K562 (cell line): Measurements from ENCODE around the gene ITGB2. TPM values are rescaled to one million over a fixed set of nuclear protein-coding genes. Genes with fewer than 3 reads are reported as not detected.

ENCODE experiments used
- ATAC-seq: fragments of 200-7000 bp; cut with Tn5 transposase; 3 replicates; pipeline ENCODE4 v1.9.1; 2020; ENCODE audit warnings: moderate library complexity
- BruUV-seq: library from RNA; stranded (reverse); fragments of 400-500 nt; replicated peaks from 2 replicates; lab custom pipeline; 2021; lab: Mats Ljungman, UMichigan
- CTCF ChIA-PET: fragments of 300-600 bp; formaldehyde crosslinking; extraction: SDS; loops from one replicate; lab custom pipeline; 2021; ENCODE audit warnings: low intra/inter-chr PET ratio; lab: Yijun Ruan, JAX
- POLR2A ChIA-PET: fragments of 300-600, 350-650 bp; sonication (Branson Sonifier 250); formaldehyde crosslinking; extraction: SDS; loops from one replicate; lab custom pipeline; 2021; ENCODE audit warnings: antibody characterized with exemption, inconsistent platforms; lab: Yijun Ruan, JAX
- DNase-seq, 4 experiments: peaks; one replicate each; pipeline versions ENCODE4 v3.0.0 to v3.0.0-alpha.2; 2011 to 2018; ENCODE audit warnings: low spot score in 3 of 4, mixed read lengths in 3 of 4; ENCODE audit errors: extremely low read depth in 1 of 4
- FAIRE-seq: peaks from 2 replicates; lab custom pipeline; 2011; peaks lifted over from hg19 to GRCh38; lab: Jason Lieb, UNC
- H2AFZ ChIP-seq: 2 replicates; pipeline ENCODE4 v1.6.0; 2011; ENCODE audit warnings: low read depth, low read length, control low read depth, inconsistent platforms
- H3K27ac ChIP-seq: fragments of 200-600 bp; 3 replicates; pipeline ENCODE4 v1.8.0; 2011; ENCODE audit warnings: low read depth, mild to moderate bottlenecking, control low read depth, inconsistent platforms, low read length, moderate library complexity, mixed read lengths; ENCODE audit errors: extremely low read depth
- H3K27me3 ChIP-seq, 2 experiments: fragments of 300-600 bp in 1 of 2; 2 replicates in 1 of 2; 3 replicates in 1 of 2; pipeline versions ENCODE4 v1.6.0 to v1.8.0; 2011; ENCODE audit warnings: inconsistent platforms in 2 of 2, low read length in 2 of 2, mild to moderate bottlenecking in 1 of 2, mixed read lengths in 1 of 2, moderate library complexity in 1 of 2; ENCODE audit not compliant: control insufficient read depth in 2 of 2, insufficient read depth in 2 of 2
- H3K36me3 ChIP-seq: fragments of 300-600 bp; 3 replicates; pipeline ENCODE4 v1.8.0; 2011; ENCODE audit warnings: mild to moderate bottlenecking, low read length, inconsistent platforms; ENCODE audit not compliant: control insufficient read depth, insufficient read depth
- H3K4me1 ChIP-seq, 2 experiments: fragments of 200-600 bp in 1 of 2; replicated peaks in 1 of 2; 2 replicates in 1 of 2; 3 replicates in 1 of 2; pipeline versions ENCODE4 v1.5.1 to v1.8.0; 2011; ENCODE audit warnings: inconsistent platforms in 2 of 2, low read length in 2 of 2, mild to moderate bottlenecking in 1 of 2, mixed read lengths in 1 of 2, moderate library complexity in 1 of 2; ENCODE audit not compliant: control insufficient read depth in 2 of 2, insufficient read depth in 2 of 2
- H3K4me2 ChIP-seq: 2 replicates; pipeline ENCODE4 v1.6.1; 2011; ENCODE audit warnings: low read length, control low read depth, inconsistent platforms, mixed read lengths; ENCODE audit not compliant: insufficient read depth
- H3K4me3 ChIP-seq: fragments of 200-600 bp; sonication (generic), shearing (Covaris generic); 2 replicates; pipeline ENCODE4 v1.5.1; 2016; ENCODE audit warnings: control low read depth, inconsistent platforms
- H3K79me2 ChIP-seq: fragments of 200-600 bp; 3 replicates; pipeline ENCODE4 v1.8.0; 2011; ENCODE audit warnings: low read length, inconsistent platforms; ENCODE audit not compliant: control insufficient read depth, insufficient read depth
- H3K9ac ChIP-seq, 2 experiments: 2 replicates each; pipeline versions ENCODE4 v1.6.0 to v1.6.1; 2011; ENCODE audit warnings: low read depth in 2 of 2, low read length in 2 of 2, control low read depth in 1 of 2, inconsistent platforms in 1 of 2, mild to moderate bottlenecking in 1 of 2, mixed read lengths in 1 of 2; ENCODE audit not compliant: insufficient read depth in 1 of 2
- H3K9me1 ChIP-seq: one replicate; pipeline ENCODE4 v1.6.0; 2011; ENCODE audit warnings: inconsistent platforms, mild to moderate bottlenecking, low read length, moderate library complexity; ENCODE audit not compliant: control insufficient read depth, insufficient read depth
- H3K9me3 ChIP-seq: replicated peaks from 2 replicates; pipeline ENCODE4 v1.5.1; 2011; ENCODE audit warnings: low read depth, low read length, inconsistent platforms; ENCODE audit not compliant: control insufficient read depth, insufficient read depth
- H4K20me1 ChIP-seq: replicated peaks from 2 replicates; pipeline ENCODE4 v1.6.1; 2011; ENCODE audit warnings: low read length, inconsistent platforms, mixed read lengths; ENCODE audit not compliant: control insufficient read depth, insufficient read depth
- ASH1L ChIP-seq: fragments of 450-650 bp; IDR thresholded peaks from 2 replicates; pipeline ENCODE4 v1.6.1; 2018; ENCODE audit warnings: borderline replicate concordance, mild to moderate bottlenecking, low read depth; ENCODE audit not compliant: partially characterized antibody
- ATF7 ChIP-seq: fragments of 450-650 bp; IDR thresholded peaks from 2 replicates; pipeline ENCODE4 v1.7.1; 2014; ENCODE audit warnings: mild to moderate bottlenecking, moderate library complexity
- E2F6 ChIP-seq, 2 experiments: IDR thresholded peaks; 2 replicates each; pipeline ENCODE4 v1.6.1; 2011; ENCODE audit warnings: borderline replicate concordance in 1 of 2, control low read depth in 1 of 2, low read depth in 1 of 2, low read length in 1 of 2, mild to moderate bottlenecking in 1 of 2, mixed read lengths in 1 of 2, moderate library complexity in 1 of 2; ENCODE audit not compliant: insufficient read depth in 1 of 2, insufficient read length in 1 of 2, poor library complexity in 1 of 2, severe bottlenecking in 1 of 2; ENCODE audit errors: extremely low read depth in 1 of 2
- NFATC3 ChIP-seq: fragments of 450-650 bp; IDR thresholded peaks from 2 replicates; pipeline ENCODE4 v1.6.1; 2017; ENCODE audit warnings: mild to moderate bottlenecking
- NFIC ChIP-seq: fragments of 450-650 bp; IDR thresholded peaks from 2 replicates; pipeline ENCODE4 v1.6.1; 2017; ENCODE audit warnings: mild to moderate bottlenecking, inconsistent platforms
- ZNF431 ChIP-seq: sonication (generic); formaldehyde crosslinking; IDR thresholded peaks from 2 replicates; pipeline ENCODE4 v1.8.0; 2022; ENCODE audit warnings: mild to moderate bottlenecking, missing genetic modification reagents
- WGBS: fragments of 100-300 bp; shearing (Covaris generic); methylation state at CpG from one replicate; pipeline ENCODE4 v1.1.6; 2016; ENCODE audit warnings: low coverage, mixed read lengths; ENCODE audit not compliant: insufficient coverage; ENCODE audit errors: missing lambda C conversion rate; 5-methylcytosine and 5-hydroxymethylcytosine counted together
- in situ Hi-C: fragments of 300-500 bp; cut with MboI; formaldehyde crosslinking; loops from 4 replicates; pipeline ENCODE4 v1.15.0; 2018; ENCODE audit warnings: inconsistent platforms, mixed read lengths
- intact Hi-C: fragments of 100-400 bp; cut with micrococcal nuclease; formaldehyde crosslinking; loops from 2 replicates; pipeline ENCODE4 v1.14.2; 2022
- polyA plus RNA-seq, 8 experiments: library from polyadenylated mRNA; depleted of rRNA in 4 of 8; stranded (reverse) in 5 of 8; unstranded in 3 of 8; fragments of >200 nt; fragmentation: Nextera tagmentation in 2 of 8; fragmentation: Illumina TruSeq in 1 of 8; extraction: Ambion mirVana in 2 of 8; extraction: Trizol in 1 of 8; gene quantifications; 2 replicates each; pipeline versions ENCODE4 v1.2.1 to v1.2.3, GENCODE V29; 2011 to 2014; ENCODE audit warnings: inconsistent platforms in 1 of 8, missing spikeins in 1 of 8
- total RNA-seq, 7 experiments: library from RNA; depleted of rRNA in 6 of 7; stranded (reverse); fragments of >200 nt in 6 of 7; fragmentation: Illumina TruSeq in 2 of 7; extraction: Trizol in 2 of 7; gene quantifications; 2 replicates each; pipeline versions ENCODE4 v1.2.1 to v1.2.3, GENCODE V29; 2011 to 2021; ENCODE audit warnings: low replicate concordance in 1 of 7
- TF ChIP-seq, protein P1 (sequence below): fragments of 450-650 bp; IDR thresholded peaks from 2 replicates; pipeline ENCODE4 v1.6.1; 2016; ENCODE audit warnings: missing biosample characterization, missing genetic modification characterization
- TF ChIP-seq, protein P2 (sequence below): fragments of 250-450 bp; sonication (Bioruptor Pico); IDR thresholded peaks from 2 replicates; pipeline ENCODE4 v1.5.1; 2021; ENCODE audit warnings: mild to moderate bottlenecking

The ITGB2 gene
- total and polyA plus RNA-seq, 9 of the 15 experiments (the other 6 are each of a cell fraction or from before 2014, with no cell fraction given): 0.07 to 1.3 (median 0.51) TPM; not detected in 2

- TF ChIP-seq NFIC: no peak
- TF ChIP-seq, protein P1, sequence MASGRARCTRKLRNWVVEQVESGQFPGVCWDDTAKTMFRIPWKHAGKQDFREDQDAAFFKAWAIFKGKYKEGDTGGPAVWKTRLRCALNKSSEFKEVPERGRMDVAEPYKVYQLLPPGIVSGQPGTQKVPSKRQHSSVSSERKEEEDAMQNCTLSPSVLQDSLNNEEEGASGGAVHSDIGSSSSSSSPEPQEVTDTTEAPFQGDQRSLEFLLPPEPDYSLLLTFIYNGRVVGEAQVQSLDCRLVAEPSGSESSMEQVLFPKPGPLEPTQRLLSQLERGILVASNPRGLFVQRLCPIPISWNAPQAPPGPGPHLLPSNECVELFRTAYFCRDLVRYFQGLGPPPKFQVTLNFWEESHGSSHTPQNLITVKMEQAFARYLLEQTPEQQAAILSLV: no peak
These were observed 22.6 kb downstream of the ITGB2 start (continued) for GRCh38 chr21:44898011-44898488.

DNA sequence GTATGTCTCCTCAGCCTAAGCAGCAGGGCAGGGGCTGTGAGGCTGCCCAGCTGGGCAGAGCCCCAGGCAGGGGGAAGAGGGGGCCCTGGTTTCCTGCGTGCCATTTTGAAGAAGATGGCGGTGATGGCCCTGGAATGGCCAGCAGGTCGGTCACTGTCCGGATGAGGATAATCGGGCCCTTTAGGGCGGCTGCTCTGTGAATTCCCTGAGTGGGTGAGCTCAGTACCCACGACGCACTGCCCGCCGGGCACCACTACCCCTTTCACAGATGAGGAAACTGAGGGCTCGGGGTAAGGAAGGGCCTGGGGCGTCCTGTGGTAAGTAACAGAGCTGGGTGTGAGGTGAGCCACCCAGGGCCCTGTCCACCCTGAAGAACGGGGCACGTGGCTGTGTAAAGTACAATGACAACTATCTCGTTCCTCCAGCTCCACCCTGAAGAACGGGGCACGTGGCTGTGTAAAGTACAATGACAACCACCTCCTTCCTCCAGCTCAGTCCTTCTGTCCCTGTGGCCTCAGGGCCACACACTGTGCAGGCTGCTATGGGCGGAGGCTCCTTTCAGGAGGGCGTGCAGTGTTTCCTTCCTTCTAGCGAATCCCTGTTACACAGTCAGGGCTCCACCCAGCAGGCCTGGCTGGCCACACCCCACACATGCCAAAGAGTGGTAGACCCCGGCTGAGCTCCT lies 23.2 kb downstream of the ITGB2 start:
- H2AFZ ChIP-seq: peak overlapping the region; percentile 34
- intact Hi-C loops: no loop called here
- peaks cover 17% of the 10 kb centered on the region; the same call in 1 of the 2 replicates for H4K20me1 ChIP-seq
- ChIA-PET CTCF (no interaction called here), POLR2A (interaction anchor here (0.6 to 1.5 kb wide), 6 partner anchors 10 to 340 kb away, joined by 3 to 4 read pairs (median 3); no protein-coding TSS in a partner anchor)
- H3K4me3 ChIP-seq: no peak overlapping the region
- peak overlapping the region; percentile 17; the same call in 1 of the 2 replicates for H3K4me2 ChIP-seq
- H3K27ac ChIP-seq: no peak overlapping the region
- no peaks in the 10 kb centered on the region for H3K79me2 ChIP-seq
- 34% methylated on average over 21 of the region's 21 CpGs for WGBS
- FAIRE-seq: peak; percentile 87
- in situ Hi-C loops: no loop called here
- H3K9ac ChIP-seq: 0 out of 4 replicates have a peak overlapping the region, but pooled peaks of 1 of the 2 experiments have one; percentile 43
- peaks cover 9% of the 10 kb centered on the region for H3K9me3 ChIP-seq
- DNase-seq: peak; percentile 50 to 68 (median 53)
- peaks cover 37 to 81% of the 10 kb centered on the region in 2 experiments for H3K27me3 ChIP-seq
- no TSS peak for BruUV-seq
- H3K4me1 ChIP-seq: peaks cover 6 to 64% of the 10 kb centered on the region in 2 experiments
- peak; percentile 88 for ATAC-seq
- no peaks in the 10 kb centered on the region for H3K9me1 ChIP-seq
- H3K36me3 ChIP-seq: no peaks in the 10 kb centered on the region; the same call in 2 of the 3 replicates
- TF ChIP-seq NFATC3: no peak
- TF ChIP-seq ASH1L: no peak
- TF ChIP-seq, protein P2, sequence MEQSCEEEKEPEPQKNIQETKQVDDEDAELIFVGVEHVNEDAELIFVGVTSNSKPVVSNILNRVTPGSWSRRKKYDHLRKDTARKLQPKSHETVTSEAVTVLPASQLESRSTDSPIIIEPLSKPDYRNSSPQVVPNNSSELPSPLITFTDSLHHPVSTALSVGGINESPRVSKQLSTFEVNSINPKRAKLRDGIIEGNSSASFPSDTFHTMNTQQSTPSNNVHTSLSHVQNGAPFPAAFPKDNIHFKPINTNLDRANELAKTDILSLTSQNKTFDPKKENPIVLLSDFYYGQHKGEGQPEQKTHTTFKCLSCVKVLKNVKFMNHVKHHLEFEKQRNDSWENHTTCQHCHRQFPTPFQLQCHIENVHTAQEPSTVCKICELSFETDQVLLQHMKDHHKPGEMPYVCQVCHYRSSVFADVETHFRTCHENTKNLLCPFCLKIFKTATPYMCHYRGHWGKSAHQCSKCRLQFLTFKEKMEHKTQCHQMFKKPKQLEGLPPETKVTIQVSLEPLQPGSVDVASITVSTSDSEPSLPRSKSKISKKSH (CRISPR knock-in tag): no peak
- no peak for TF ChIP-seq ZNF431
- peak in 1 of 2 experiments; percentile 58 for TF ChIP-seq E2F6 (IDR thresholded peaks at IDR 0.05; ENCODE audit: borderline replicate concordance in 1 of 2, extremely low read depth in 1 of 2, insufficient read depth in 1 of 2, insufficient read length in 1 of 2, low read depth in 1 of 2, low read length in 1 of 2, poor library complexity in 1 of 2, severe bottlenecking in 1 of 2)
- TF ChIP-seq ATF7: peak; percentile 31; the same call in 1 of the 2 replicates
